ENCODE results near the gene STAC2.
"Not testable (repeated sequence)": the region's sequence is repeated elsewhere in the genome, so short reads cannot be mapped to it uniquely, and the experiment has no call there.

The STAC2 gene, protein sequence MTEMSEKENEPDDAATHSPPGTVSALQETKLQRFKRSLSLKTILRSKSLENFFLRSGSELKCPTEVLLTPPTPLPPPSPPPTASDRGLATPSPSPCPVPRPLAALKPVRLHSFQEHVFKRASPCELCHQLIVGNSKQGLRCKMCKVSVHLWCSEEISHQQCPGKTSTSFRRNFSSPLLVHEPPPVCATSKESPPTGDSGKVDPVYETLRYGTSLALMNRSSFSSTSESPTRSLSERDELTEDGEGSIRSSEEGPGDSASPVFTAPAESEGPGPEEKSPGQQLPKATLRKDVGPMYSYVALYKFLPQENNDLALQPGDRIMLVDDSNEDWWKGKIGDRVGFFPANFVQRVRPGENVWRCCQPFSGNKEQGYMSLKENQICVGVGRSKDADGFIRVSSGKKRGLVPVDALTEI

DNA sequence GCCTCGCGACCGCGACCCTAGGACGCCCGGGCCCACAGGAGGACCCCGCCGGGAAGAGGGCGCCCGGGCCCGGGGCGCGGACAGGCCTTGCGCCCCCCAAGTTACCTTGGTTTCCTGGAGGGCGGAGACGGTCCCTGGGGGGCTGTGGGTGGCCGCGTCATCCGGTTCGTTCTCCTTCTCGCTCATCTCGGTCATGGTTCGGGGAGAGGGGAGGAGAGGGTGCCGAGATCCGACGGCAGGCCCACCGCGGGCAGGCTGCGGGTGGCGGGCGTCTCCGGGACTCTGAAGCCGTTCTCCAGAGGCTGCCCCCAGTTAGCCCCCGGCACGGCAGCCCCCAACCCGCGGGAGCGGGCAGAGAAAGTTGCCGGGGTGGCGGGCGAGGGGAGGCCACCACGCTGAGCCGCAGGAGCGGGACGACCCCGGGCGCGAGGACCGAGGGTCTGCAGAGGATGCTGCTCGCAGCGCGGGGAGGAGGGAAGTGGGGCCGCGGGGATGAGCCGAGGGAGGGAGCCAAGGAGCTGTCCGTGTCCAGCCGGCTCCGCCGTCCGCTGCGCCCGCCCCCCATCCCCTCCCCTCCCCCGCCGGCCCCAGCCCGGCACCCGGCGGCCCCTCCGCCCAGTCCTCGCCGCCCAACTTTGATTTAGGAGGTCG is at the start of gene STAC2:
STAC2 (minus strand) TSS at position 638 of the 651 bp plus-strand sequence; CDS start at position 195, 443 bp downstream.
- no peak for DNase-seq

DNA sequence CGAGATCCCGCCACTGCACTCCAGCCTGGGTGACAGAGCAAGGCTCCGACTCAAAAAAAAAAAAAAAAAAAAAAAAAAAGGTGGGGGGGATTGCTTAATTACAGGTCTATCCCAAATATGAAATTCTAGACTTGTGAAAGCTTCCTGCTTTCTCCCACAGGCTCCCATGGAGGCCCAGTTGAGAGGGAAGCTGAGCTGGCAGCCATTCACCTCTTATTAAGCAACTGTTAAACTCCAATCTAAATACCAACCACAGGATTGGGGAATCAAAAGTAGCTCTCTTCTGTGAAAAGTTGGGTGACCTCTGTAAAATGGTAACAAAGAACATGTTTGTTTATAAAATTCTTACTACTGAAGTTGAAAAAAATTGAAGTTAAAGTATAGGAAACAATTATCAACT is 45.8 kb upstream of the STAC2 start:
- no peak for DNase-seq

DNA sequence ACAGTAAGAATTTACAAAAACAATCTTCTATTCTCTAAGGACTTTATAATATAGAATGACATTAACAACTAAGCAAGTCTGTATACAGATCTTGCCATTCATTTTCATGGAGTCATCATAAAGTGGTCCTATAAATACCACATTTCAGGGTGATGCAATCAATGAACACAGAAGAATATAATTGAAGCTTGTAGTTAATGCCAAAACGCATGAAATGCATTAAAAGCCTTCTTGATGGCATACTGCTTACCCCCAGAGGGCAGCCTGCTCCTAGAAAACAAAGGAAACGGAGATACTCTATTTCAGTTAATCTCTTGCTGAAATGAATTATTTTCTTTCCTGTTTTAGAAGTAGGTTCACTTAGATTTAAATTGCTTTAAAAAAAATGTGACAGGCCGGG is 45.2 kb upstream of the STAC2 start:
- no peak for DNase-seq

DNA sequence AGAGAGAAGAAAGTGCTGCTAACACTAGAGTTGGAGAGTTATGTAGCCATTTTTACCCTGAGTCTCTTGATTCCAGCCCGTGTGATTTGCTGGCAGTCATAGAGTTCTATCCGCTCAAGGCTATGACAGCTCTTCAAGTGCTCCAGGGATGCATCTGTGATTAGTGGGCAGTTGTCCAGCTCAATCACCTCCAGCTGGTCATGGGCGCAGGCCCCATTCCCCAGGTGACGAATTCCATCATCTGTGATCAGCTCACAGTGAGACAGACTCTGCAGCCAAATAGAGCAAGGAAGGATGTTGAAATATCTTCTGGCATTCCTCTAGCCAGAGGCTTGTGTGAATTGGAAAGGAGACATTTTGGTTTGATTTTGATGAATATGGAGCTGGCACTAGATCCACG is 38.4 kb upstream of the STAC2 start:
- DNase-seq: no peak

DNA sequence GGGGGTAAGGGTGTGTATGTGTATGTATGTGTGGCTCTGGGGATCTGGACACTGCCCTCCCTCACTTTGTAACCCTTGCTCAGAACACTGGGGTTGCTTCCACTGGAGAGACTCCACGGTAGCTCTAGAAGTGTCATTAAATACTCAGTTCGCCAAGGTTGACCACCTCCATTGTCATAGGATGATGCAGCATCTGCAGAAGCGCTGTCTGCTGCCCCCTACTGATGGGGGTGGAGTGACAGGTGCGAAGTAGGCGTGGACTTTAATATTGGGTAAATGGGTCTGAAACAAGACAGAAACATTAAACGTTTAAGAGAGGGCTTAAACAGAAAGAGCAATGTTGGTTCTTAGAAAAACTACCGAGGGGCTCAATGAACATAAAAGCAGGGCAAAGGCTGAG is 35.5 kb upstream of the STAC2 start:
- peak in 1 of 2 experiments; percentile 5 for DNase-seq

DNA sequence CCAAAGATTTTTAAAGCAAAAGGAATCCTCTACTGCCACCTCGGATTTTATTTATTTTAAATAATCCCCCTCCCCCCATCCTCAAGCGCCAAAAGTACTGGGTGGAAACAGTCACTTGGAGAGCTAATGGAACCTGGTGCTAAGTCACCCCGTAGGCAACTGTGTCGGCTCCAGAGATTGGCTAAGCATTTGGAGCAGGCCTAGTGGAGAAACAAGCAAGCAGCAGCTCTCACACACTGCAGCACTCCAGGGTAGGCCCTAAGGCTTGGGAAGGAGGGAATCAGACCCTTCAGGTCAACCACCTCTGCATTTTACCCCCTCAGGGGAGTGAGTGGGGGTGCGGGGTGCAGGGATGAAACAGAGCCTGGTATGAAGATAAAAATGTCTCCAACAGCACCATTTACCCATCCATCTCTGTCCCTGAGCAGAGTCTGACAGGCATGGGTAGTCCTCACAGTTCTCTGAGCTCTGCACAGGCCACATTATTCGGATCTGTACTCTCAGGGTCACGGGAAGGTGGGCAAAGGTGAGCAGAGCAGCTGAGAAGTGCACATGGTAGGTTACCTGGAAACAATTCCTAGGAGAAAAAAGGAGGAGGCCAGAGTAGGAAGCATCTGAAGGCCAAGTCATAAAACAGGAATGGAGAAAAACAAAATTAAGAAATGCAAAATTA is 27.2 kb upstream of the STAC2 start:
- no peak for DNase-seq

DNA sequence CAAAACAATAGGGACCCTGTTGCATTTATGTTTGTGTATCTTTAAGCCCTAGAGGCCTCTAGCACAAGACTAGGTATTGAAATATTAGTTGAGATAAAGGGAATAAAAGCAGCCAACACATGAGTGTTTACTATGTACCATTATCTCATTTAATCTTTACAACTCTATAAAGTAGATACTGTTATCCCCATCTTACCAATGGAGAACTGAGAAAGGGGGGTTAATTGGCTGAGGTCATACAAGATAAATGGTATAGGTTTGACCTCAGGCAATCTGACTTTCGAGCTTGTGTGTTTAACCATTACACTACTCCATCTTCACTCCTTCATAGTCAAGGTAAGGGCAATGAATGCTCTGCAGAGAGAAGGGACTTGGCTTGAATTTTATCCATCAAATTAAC is 26.3 kb upstream of the STAC2 start:
- no peak for DNase-seq

DNA sequence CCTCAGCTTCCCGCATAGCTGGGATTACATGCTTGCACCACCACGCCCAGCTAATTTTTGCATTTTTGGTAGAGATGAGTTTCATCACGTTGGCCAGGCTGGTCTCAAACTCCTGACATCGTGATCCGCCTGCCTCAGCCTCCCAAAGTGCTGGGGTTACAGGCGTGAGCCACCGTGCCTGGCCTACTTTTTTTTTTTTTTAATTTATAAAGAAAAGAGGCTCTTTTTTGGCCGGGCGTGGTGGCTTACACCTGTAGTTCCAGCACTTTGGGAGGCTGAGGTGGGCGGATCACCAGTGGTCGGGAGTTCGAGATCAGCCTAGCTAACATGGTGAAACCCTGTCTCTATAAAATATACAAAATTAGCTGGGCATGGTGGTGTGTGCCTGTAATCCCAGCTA is 24.3 kb upstream of the STAC2 start:
- not testable (repeated sequence) for DNase-seq

DNA sequence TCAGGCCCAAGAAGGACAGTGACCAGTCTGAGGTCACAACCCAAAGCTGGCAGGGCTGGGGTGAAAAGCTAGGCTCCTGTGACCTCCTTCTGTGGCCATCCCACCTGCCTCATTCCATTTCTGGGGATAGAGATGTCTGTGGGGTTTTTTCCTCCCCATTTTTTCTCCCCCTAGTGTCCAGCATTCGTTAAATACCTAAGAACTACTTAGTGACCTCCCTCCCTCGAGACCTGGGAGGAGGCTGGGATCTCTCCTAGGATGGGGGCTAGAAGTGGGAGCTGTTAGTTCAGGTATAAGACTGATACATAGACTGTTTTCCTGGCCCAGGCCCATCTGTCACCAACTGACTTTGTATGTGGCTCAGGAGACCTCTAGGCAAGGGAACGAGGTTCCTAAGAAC is 20.5 kb upstream of the STAC2 start:
- no peak for DNase-seq

DNA sequence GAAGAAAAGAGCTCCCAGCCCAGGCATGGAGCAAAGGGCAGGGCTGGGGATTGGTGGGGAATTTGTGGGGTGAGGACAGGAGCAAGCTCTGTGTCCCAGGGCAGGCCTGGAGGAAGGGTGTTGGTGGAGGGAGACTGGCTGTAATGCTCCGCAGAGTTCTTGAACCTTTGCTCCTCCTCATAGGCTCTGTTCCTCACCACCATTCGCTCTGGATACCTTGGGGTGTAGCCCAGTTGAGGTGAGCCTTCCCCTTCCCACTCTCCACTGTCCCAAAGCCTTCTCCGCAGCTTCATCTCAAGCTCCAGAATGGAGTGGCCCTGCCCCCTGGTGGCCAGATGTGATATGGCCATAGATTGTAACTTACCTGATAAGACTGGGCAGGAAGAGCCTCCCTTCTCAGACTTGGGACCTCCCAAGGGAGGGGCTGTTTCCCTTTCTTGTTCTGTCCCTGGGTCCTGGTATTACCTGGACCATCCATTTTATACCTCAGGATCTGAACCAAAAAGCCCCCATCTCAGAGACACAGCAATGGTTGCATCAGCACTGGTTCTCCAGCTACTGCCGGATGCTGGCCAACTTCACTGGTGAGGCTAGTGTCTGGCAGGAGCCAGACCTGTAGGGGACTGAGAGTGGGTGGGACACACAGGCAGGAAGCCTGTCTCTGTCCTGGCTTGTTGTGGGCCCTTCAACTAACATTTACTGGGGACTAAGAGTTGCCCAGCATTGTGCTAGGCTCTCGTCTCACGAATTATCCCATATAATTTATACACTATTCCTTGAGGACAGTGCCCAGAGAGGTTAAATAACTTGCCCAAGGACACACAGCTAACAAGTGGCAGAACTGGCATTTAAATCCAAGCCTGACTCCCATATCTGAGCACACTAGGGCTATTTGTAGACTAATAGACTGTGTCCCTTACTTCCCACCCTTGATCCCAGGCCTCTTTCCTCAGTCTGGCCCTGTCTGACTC is 19.1 kb upstream of the STAC2 start:
- peak; percentile 63 to 74 for DNase-seq

DNA sequence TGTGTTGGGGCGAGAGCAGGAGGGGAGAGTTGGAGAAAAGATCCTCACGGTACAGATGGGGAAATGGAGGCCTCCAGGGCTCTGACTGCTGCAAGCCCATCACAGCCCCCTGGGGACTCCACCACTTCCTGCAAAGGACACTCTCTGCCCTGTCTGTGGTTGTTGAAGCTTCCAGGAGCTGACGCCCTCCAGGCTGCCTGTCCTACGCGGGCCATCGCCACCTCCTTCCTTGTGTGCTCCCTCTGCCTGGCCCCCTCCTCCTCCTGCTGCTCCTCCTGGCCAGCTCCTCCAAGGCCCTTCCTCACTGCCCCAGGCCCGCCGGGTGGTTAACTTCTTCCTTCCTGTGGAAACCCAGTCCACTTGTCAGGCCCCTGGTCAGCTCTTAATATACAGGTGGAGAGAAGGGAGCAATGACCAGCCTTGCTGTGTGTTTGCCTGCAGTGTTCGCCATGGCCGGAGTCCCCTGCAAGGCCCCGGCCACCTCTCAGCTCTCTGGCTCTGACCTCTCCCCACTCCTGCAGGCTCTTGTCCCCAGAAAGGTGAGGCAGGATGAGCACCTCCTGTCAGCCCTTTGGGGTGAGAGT is 18.4 kb upstream of the STAC2 start:
- DNase-seq: no peak

DNA sequence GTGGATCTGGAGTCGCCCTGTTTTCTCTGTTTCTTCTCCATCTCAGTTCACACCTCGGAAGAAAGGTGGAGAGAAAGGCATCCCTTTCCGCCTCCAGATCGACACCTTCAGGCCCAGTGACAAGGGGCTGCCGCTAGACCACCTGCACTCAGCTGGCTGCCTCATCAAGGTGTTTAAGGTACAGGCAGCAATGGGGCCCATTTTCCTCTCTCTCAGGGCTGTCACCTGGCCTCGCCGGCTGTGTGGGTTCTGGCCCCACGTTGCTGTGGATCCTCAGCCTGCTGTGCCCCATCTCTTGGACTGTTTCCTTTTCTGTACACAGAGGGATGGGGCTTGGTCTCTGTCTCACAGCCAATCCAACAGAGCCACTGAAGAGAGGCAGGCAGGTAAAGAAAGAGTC is 17.4 kb upstream of the STAC2 start:
- DNase-seq: no peak

DNA sequence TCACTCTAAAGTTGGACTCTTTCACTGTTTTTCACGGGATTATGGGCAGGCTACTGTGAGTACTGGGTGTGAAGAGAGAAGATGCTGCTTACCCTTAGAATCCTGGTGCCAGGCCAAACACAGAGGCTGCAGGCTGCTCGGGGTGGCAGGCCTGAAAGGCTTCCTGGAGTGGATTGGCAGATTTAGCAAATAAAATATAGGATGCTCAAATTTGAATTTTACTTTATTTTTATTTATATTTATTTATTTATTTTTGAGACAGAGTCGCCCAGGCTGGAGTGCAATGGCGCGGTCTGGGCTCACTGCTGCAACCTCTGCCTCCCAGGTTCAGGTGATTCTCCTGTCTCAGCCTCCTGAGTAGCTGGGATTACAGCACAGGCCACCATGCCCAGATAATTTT is 14.9 kb upstream of the STAC2 start:
- no peak for DNase-seq

DNA sequence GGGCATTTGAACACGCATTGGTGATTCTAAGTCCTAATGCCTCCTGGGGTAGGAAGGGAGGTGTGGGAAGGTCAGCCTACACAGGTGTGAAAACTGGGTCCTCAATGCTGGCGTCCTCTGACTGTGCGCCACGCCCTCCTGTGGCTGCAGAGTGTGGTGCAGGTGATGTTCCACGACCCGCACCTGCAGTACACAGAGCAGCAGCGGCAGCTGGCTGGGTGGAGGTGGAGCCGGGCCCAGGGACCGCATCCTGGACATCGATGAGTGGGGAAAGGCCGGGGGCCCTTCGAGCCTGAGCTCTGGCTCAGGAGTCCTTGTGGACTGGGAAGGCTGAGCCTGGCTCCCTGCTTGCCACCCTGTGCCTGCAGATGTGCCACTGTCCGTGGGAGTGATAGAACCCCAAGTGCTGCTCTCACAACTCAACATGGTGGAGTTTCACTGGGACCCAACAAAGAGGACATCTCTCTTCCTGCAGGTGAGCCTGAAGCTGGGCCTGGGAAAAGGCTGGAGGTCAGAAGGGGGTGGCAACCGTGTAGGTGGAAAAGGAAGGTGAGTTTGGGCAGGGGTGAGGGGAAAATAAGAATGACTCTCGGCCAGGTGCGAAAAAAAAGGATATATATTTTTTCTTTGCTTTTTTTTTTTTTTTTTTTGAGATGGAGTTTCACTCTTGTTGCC is 14.0 kb upstream of the STAC2 start:
- DNase-seq: no peak

DNA sequence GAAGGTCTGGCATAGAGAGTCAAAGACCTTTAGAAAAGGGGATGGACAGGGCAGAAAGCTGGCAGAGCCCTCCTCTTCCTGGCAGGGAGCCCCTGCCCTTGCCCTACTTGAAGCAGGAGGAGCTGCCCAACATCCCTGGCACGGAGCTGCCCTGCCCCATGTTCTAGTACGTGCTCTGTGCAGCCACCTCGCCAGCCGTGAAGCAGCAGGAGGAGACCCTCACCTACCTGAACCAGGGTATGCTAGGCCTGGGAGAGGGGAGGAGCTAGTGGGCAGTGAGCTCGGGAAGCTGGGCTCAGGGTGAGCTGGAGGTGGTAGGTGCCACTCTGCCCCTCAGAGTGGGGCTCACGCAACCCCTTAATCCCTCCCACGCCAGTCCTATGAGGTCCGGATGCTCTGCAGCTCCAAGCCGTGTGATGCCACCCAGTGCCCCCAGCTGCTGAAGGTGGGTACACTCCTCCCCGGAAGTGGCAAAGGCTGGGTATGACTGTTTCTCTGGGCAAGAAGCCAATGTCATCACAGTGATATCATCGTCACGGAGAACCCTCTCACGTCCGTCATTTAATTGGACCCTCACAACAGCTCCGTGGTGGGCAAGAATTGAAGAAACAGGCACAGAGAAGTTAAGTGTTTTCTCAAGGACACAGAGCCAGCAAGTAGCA is 12.7 kb upstream of the STAC2 start:
- no peak for DNase-seq

DNA sequence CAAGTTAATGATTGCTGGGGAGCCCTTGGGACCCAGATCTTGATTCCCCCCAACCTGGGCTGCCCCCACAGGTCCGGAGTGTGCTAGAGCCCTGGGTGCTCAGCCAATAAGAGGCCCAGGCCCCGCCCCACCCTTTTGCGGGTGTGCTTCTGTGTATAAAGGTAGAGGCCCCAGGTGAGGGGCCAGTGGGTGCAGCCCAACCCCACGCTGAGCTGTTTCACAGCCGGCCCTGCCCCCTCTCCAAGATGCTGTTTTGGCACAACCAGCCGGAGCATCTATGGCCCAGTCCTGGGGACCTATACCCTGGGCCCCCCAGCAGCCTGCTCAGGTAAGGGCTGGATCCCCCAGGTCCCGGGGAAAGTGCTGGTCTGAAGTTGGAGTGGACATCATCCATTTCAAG is 11.8 kb upstream of the STAC2 start:
- DNase-seq: no peak

DNA sequence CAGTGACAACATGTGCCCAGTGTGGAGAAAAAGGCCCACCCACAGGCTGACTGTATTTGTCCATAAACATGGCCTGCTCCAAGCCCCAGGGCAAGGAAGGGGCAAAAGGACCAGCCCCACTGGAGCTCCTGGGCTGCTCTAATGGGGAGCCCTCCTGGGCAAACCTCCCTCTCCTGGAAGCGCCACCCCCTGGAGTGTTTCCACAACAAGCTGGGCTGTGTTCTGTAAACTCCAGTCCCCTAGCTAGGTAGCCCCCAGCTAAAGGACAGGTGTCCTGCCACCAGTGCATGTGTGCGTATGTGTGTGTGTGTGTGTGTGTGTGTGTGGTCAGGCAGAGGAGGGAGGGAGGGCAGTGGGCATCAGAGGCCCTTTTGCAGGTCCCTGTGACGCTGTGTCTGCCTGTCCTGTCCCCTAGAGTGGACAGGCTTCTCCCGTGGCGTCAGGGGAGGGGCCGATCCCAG is 11.3 kb upstream of the STAC2 start:
- DNase-seq: no peak

DNA sequence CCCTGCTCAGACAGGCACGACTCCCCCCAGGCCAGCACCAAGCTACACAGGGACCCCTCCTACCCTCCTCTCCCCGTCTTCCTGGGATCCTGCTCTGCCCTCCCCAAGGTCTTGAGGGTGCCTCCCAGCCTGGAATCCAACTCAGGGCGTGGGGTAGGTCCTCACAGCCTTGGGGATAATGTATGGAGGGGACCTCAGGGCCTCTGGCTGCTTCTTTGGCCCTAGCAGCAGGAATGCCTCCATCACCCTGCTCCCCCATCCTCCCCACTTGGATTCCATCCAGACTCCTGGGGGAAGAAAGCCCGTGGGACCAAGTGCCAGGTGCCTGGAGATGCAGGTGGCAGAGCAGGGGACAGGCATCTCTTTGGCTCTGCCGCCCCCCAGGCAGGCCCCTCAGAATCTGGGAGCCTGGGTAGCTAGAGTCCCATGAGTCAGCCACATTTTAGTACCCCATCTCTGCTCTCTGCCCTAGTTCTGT is 10.7 kb upstream of the STAC2 start:
- no peak for DNase-seq

DNA sequence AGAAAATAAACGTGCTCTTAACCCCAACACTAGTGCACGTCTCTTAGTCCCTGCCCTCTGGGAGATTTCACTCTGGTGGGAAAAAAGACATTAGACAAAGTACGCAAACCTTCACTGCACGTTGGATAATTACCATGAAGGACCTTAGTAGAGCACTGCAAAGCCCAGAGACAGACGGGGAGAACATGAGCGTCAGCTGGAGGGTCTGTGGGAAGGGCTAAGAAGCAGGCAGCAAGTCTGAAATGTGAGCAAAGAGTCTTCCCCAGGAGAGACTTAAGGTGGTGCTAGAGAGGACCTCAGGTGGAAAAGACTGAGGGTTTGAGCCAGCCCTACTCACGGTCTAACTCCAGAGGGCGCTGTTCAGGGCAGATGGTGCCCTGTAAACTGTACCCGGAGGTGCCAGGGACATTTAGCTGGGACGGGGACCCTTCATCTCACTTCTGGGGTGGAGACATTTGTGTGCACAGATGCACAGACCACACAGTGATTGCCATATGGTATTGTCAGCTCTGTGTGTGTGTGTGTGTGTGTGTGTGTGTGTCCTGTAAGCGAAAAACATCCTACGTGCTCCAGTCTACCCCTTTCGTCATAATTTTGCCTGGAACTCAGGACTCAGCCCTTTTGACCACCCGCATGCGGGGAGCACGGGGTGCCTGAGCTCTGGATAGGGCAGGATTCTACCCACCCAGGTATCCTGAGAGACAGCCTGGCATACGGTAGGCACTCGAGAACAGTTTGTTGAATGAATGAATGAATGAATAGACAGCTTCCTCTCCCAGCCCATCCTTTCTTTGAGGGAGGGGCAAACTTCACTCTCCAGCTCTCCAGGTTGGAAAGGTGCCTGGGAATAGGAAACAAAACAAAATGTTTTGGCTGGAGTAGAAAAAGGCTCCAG is 10.1 kb upstream of the STAC2 start:
- no peak for DNase-seq

Data from NCI-H187 (cell line).